HFF-Myc (cell line): ENCODE measurements around the gene APCDD1.

ENCODE experiments used
- DNase-seq: peaks from one replicate; pipeline ENCODE4 v3.0.0-alpha.2; 2011; ENCODE audit warnings: low read depth; ENCODE audit errors: extremely low read depth
- H3K4me3 ChIP-seq: replicated peaks from 2 replicates; pipeline ENCODE4 v1.5.1; 2011; ENCODE audit warnings: low read depth, mild to moderate bottlenecking, control low read depth, low read length
- CTCF ChIP-seq: IDR thresholded peaks from 2 replicates; pipeline ENCODE4 v1.5.1; 2012; ENCODE audit warnings: mild to moderate bottlenecking, low read depth, low read length, control low read depth; ENCODE audit errors: missing control alignments

The APCDD1 gene

GRCh38 chr18:10519999-10520935 lies 65.8 kb downstream of the APCDD1 start:
- DNase-seq, result peak; percentile 89
- no peak overlapping the region for H3K4me3 ChIP-seq
- peak; percentile 88 for TF ChIP-seq CTCF

GRCh38 chr18:10521566-10521965 lies 67.1 kb downstream of the APCDD1 start:
- no peak overlapping the region for H3K4me3 ChIP-seq
- DNase-seq, result no peak
- no peak for TF ChIP-seq CTCF

GRCh38 chr18:10522574-10522973 lies 68.1 kb downstream of the APCDD1 start:
- no peak for DNase-seq
- no peak for TF ChIP-seq CTCF
- H3K4me3 ChIP-seq, result no peak overlapping the region

- no peak overlapping the region for H3K4me3 ChIP-seq
- no peak for TF ChIP-seq CTCF
- DNase-seq, result no peak
Measured at GRCh38 chr18:10523544-10523943, 69.1 kb downstream of the APCDD1 start.

DNA sequence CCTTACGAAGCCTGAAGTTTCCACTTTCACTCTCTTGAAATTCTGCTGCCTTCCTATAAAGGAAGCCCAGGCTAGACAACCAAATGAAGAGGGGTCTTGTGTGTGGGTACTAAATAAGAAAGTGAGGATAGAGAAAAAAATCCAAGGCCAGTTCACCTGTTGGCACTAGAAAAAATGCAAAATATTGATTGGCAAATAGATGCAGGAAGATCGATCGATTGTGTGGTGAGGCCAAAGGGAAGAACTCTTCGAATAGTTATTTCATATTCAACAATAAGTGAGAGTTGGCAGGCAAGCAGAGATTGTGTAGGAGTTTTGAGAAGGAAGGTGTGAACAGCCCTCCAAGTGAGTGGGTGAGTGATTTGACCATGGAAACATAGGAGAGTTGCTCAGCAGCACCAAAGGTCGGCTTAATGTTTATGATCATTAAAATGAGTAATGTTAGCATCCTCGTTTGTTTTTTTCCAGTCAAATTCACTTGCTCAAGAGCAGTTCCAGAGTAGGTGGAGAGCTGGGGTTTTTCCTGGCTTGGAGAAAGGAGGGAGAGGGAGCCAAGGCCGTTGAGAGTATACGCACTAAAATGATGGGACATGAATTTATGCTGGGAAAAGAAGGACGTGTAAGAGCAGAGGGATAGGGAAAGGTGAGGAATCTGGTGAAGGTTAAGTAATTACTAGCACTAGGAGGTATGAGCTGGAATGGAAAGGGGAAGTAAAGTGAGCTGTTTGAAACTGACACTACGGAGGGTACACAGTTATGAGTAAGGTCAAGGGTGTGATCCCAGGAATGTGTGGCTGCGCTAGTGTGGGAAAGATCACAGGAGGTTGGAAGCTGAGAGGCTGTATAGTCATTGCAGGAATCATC lies 70.3 kb downstream of the APCDD1 start:
- no peak for DNase-seq
- no peak for TF ChIP-seq CTCF
- H3K4me3 ChIP-seq, result no peak overlapping the region

GRCh38 chr18:10525371-10525691 lies 70.9 kb downstream of the APCDD1 start:
- no peak for DNase-seq
- H3K4me3 ChIP-seq, result peak overlapping the region; percentile 93

More at GRCh38 chr18:10525371-10525691, 70.9 kb downstream of the APCDD1 start:
- TF ChIP-seq CTCF, result no peak
